Ectodermal cell (in vitro differentiated cells): Measurements from ENCODE around the gene SNORC.
"Not testable (repeated sequence)": the region's sequence is repeated elsewhere in the genome, so short reads cannot be mapped to it uniquely, and the experiment has no call there.

Source experiments
- H3K27ac ChIP-seq: 2 replicates; pipeline ENCODE4 v1.7.0; 2013; ENCODE audit warnings: mild to moderate bottlenecking, low read depth, low read length; ENCODE audit not compliant: insufficient read depth, poor library complexity, severe bottlenecking
- H3K27me3 ChIP-seq: 2 replicates; pipeline ENCODE4 v1.7.0; 2013; ENCODE audit warnings: mild to moderate bottlenecking, low read length; ENCODE audit not compliant: insufficient read depth, control insufficient read depth, poor library complexity, severe bottlenecking
- H3K36me3 ChIP-seq: one replicate; pipeline ENCODE4 v1.7.0; 2013; ENCODE audit warnings: low read length; ENCODE audit not compliant: control insufficient read depth, insufficient read depth
- H3K4me1 ChIP-seq: one replicate; pipeline ENCODE4 v1.7.0; 2013; ENCODE audit warnings: low read length; ENCODE audit not compliant: control insufficient read depth, insufficient read depth
- H3K4me3 ChIP-seq: 2 replicates; pipeline ENCODE4 v1.7.0; 2013; ENCODE audit warnings: low read depth, low read length, control low read depth; ENCODE audit not compliant: insufficient read depth
- H3K9me3 ChIP-seq: 2 replicates; pipeline ENCODE4 v1.7.0; 2013; ENCODE audit warnings: mild to moderate bottlenecking, low read length, moderate library complexity; ENCODE audit not compliant: control insufficient read depth
- WGBS, 2 experiments: methylation state at CpG; one replicate each; pipeline ENCODE4 v1.1.7; 2013; ENCODE audit warnings: missing lambda C conversion rate in 2 of 2; 5-methylcytosine and 5-hydroxymethylcytosine counted together

SNORC gene

DNA sequence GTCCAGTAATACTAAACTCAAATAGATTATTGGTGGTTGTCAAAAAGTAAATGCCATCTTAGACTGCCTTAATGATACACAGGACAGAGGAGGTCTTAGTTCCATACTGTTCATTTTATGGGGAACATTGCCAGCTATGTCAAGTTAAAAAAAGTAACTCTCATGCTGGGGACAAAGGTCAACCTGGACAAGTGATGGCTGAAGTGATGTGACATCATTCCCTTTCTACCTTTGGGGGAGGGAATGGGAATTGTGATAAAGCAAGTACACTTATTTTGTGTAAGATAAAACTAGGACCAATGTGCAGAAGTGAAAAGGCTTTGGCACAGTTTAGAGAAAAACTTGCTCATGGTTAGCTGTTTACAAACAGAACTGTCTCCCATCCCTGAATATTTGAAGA, 24.0 kb upstream of the SNORC start:
- peaks cover 51% of the 10 kb centered on the region for H3K36me3 ChIP-seq
- no peaks in the 10 kb centered on the region for H3K27me3 ChIP-seq
- no peak overlapping the region for H3K4me3 ChIP-seq
- no peaks in the 10 kb centered on the region for H3K9me3 ChIP-seq
- H3K27ac ChIP-seq, result no peak overlapping the region
- H3K4me1 ChIP-seq, result no peaks in the 10 kb centered on the region

DNA sequence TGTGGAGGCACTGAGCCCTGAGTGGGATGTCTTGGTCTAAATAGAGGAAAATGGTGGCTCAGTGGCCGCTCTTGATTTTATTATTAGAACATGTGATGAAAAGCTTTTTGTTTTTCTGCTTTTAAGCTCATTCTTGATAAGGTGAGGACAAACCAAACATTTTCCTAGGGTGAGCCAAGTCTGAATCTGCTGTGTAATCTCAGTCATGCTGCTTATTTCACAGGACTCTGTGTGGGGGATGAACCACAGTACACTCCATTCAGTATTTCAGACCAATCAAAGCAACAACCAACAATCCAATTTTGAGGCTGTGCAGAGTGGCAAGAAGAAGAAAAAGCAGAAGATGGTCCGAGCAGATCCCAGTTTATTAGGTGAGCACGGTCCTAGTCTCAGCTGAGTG, 20.0 kb upstream of the SNORC start:
- no peaks in the 10 kb centered on the region for H3K27me3 ChIP-seq
- 94 to 97% methylated on average over 3 of the region's 3 CpGs for WGBS, 2 experiments
- no peaks in the 10 kb centered on the region for H3K9me3 ChIP-seq
- no peak overlapping the region for H3K4me3 ChIP-seq
- H3K4me1 ChIP-seq, result no peaks in the 10 kb centered on the region
- no peak overlapping the region for H3K27ac ChIP-seq
- H3K36me3 ChIP-seq, result peaks cover 39% of the 10 kb centered on the region

DNA sequence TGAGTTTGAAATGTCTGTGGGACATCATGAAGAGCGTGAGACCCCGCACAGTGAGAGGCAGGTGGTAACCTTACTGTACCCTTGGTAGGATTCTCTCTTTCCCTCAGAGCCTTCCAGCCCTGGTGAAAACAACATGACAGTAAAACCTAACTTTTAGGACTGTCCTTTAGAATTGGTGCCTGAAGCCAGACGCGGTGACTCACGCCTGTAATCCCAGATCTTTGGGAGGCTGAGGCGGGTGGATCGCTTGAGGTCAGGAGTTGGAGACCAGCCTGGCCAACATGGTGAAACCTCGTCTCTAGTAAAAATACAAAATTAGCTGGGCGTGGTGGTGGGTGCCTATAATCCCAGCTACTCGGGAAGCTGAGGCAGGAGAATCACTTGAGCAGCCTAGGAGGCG, 18.0 kb upstream of the SNORC start:
- not testable (repeated sequence) for H3K9me3 ChIP-seq, H3K27ac ChIP-seq, H3K4me1 ChIP-seq, H3K27me3 ChIP-seq, H3K4me3 ChIP-seq
- H3K36me3 ChIP-seq, result peaks cover 43% of the 10 kb centered on the region
- 95 to 97% methylated on average over 11 of the region's 11 CpGs for WGBS, 2 experiments

DNA sequence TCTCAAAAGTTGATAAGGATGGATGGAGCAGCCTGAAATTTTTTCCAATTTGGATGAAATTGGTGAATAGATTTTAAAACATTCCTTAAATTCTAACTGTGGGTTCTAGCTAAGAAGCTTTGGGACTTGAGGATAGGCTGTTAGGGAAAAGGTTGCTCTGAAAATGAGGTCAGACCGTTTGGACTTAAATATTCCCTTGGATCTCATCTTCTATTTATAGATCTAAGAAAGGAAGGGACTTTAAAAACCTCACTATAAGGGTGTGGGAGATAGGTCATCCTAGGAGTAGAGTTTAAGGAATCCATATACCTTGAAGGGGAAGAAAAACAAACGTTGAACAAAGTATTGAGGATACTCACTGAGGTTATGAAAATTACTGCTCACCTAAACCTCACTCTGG, 17.4 kb upstream of the SNORC start:
- H3K27ac ChIP-seq, result no peak overlapping the region
- 60 to 86% methylated on average over 1 to 2 of the region's 2 CpGs for WGBS, 2 experiments
- H3K4me3 ChIP-seq, result no peak overlapping the region
- H3K27me3 ChIP-seq, result no peaks in the 10 kb centered on the region
- no peaks in the 10 kb centered on the region for H3K9me3 ChIP-seq
- no peaks in the 10 kb centered on the region for H3K4me1 ChIP-seq
- peaks cover 44% of the 10 kb centered on the region for H3K36me3 ChIP-seq

DNA sequence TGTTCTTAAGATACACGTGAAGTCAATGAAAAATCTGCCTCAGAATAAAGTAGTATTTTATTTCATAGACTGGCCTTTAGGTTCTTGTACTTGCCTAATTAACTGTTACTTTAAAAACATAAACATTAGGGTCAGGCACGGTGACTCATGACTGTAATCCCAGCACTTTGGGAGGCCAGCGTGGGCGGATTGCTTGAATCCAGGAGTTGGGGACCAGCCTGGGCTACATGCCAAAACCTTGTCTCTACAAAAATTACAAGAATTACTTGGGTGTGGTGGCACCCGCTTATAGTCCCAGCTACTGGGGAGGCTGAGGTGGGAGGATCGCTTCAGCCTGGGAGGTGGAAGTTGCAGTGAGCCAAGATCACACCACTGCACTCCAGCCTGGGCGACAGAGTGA, 16.0 kb upstream of the SNORC start:
- WGBS, 2 experiments, result 91 to 93% methylated on average over 5 to 6 of the region's 7 CpGs
- H3K9me3 ChIP-seq, result no peaks in the 10 kb centered on the region
- no peaks in the 10 kb centered on the region for H3K4me1 ChIP-seq
- H3K36me3 ChIP-seq, result peaks cover 46% of the 10 kb centered on the region
- no peak overlapping the region for H3K4me3 ChIP-seq
- H3K27me3 ChIP-seq, result no peaks in the 10 kb centered on the region
- H3K27ac ChIP-seq, result no peak overlapping the region

DNA sequence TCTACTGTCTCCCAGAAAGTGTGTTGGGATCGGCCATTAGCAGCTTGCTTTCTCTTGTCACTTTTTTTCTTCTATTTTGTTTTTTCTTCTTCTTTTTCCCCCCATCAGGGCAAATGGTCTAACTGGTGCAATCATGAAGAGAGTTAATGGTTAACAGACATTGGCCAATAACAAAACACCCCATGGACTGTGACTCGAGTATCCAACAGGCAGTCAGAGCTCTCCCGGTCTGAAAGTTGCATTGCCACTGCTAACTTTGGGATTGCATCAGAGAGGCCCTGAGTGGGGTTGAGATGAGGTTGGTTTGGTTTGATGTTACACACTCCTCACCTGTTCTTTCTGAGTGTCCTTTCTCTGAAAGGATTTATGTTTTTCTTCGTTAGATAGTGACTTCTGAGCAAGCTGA, 12.9 kb upstream of the SNORC start:
- no peaks in the 10 kb centered on the region for H3K27me3 ChIP-seq
- H3K36me3 ChIP-seq, result peaks cover 31% of the 10 kb centered on the region
- no peak overlapping the region for H3K27ac ChIP-seq
- 98 to 100% methylated on average over 4 of the region's 4 CpGs for WGBS, 2 experiments
- no peaks in the 10 kb centered on the region for H3K4me1 ChIP-seq
- H3K9me3 ChIP-seq, result no peaks in the 10 kb centered on the region
- no peak overlapping the region for H3K4me3 ChIP-seq

DNA sequence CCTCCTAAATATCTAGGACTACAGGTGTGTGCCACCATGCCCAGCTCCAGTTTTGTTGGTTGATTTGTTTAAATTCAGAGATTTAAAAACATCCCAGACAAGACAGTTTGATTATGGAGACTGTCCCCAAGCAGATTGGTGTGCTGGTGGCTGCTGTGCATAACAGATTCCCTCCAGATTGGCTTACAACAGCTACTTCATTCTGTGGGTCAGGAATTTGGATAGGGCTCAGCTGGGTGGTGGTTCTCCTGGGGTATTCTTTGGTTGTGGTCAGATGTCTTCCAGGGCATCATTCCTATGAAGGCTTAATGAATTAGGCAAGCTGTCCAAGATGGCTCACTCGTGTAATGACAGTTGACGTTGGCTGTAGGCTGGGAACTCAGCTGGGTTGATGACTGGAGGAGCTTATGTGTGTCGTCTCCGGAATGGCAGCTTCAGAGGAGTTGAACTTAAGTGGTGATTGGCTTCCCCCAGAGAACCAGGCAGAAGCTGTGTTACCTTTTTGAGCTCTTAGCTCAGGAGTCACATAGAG, 10.6 kb upstream of the SNORC start:
- WGBS, 2 experiments, result 92 to 94% methylated on average over 4 of the region's 4 CpGs
- Histone ChIP-seq H3K27me3 (no peaks in the 10 kb centered on the region), H3K36me3 (peaks cover 27% of the 10 kb centered on the region), H3K4me3 (no peak overlapping the region), H3K27ac (no peak overlapping the region), H3K4me1 (no peaks in the 10 kb centered on the region), H3K9me3 (no peaks in the 10 kb centered on the region)

DNA sequence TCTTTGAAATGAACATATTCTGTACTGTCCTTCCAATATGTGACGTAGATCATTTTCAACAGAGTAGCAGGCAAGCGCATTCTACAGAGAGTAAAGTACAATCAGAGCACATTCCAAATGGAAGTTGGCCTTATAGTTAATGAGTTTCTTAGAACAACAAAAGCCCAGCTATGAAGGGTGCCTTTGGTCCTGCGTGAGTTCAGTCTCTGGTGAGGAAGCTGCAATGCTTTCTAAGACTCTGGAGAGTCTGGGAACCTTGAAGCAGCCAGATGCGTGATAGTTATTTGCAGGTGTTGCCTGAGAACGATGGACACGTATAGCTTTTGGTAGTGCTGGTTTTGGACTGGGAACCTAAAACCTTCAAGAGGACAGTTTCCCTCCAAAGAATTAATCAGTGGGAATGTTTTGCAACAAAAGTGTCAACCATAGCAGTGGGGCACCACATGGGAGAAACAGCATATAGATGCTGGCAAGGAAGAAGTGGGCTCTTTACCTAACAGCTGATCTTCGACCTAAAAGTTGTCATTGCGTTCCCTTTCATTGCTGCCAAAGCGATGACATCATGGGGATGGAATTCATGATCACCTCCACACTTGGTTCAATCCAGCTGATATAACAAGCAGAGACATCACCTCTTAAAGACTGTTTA, 9.3 kb upstream of the SNORC start:
- Histone ChIP-seq H3K9me3 (no peaks in the 10 kb centered on the region), H3K36me3 (peaks cover 27% of the 10 kb centered on the region), H3K27me3 (no peaks in the 10 kb centered on the region), H3K27ac (no peak overlapping the region), H3K4me3 (no peak overlapping the region), H3K4me1 (no peaks in the 10 kb centered on the region)
- 95% methylated on average over 9 of the region's 9 CpGs for WGBS, 2 experiments

DNA sequence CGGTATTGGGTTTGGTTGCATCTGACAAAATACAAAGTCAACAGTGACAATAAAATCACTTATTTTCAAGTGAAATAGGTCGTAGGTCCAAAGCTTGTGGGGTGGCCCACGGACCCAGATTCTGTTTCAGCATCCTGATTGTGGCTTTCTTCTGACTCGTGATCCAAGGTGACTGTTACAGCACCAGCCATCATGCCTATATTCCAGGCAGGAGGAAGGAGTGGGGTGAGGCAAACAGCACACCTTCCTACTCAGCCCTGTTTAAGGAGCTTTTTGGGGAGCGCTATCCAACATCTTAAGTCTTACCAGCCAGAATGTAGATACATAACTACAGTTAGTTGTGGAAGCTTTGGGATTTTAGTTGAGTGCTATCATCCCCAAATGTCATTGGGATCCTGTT, 8.7 kb upstream of the SNORC start:
- H3K36me3 ChIP-seq, result peaks cover 23% of the 10 kb centered on the region
- H3K9me3 ChIP-seq, result no peaks in the 10 kb centered on the region
- no peaks in the 10 kb centered on the region for H3K4me1 ChIP-seq
- no peaks in the 10 kb centered on the region for H3K27me3 ChIP-seq
- H3K4me3 ChIP-seq, result no peak overlapping the region
- no peak overlapping the region for H3K27ac ChIP-seq
- WGBS, 2 experiments, result 96% methylated on average over 5 of the region's 5 CpGs

DNA sequence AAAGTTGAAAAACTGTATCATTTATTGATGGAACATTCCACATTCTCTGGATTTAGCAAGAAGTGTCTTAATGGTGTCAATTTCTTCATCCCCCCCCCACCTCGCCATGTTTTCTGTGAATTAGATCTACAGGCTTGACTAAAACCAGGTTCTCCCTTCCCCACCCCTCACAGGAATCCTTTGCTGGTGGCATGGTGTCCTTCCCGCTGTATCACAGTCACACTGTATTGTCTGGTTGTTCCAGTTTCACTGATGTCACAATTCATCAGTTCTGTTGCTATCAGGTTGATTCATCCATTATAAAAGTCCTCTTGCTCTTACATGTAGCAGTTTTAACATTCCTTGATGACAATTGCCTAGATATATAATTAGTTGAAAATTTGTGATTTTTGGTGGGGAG, 6.1 kb upstream of the SNORC start:
- Histone ChIP-seq H3K4me3 (no peak overlapping the region), H3K36me3 (no peaks in the 10 kb centered on the region), H3K27me3 (no peaks in the 10 kb centered on the region), H3K27ac (no peak overlapping the region), H3K4me1 (no peaks in the 10 kb centered on the region), H3K9me3 (no peaks in the 10 kb centered on the region)
- WGBS, 2 experiments, result 92 to 94% methylated on average over 2 of the region's 2 CpGs

DNA sequence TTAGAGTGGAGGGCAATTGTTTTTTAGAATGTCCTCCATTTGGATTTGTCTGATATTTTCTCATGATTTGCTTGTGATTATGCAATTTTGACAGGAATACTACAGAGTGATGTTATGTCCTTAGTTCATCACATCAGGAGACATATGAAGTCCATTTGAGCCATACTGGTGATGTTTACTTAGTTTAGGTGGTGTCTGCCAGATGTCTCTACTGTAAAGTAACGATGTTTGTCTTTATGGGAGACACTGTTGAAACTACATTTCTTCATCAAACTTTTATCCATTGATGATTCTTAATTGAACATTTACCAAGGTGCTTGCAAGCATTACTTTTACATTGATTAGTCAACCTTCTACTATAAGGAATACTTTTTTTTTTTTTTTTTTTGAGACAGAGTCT, 4.9 kb upstream of the SNORC start:
- Histone ChIP-seq H3K4me3 (no peak overlapping the region), H3K4me1 (no peaks in the 10 kb centered on the region), H3K36me3 (no peaks in the 10 kb centered on the region), H3K27me3 (no peaks in the 10 kb centered on the region), H3K27ac (no peak overlapping the region), H3K9me3 (no peaks in the 10 kb centered on the region)
- WGBS, 2 experiments, result 86 to 100% methylated on average over 1 of the region's 1 CpG
